HepG2 (cell line): ENCODE data around the gene FAM229B. TPM values are rescaled to one million over a fixed set of nuclear protein-coding genes. Genes with fewer than 3 reads are reported as not detected.
A peak's percentile ranks its signal among the peaks of the same experiment; 100 is the strongest.

Experiments used
- ARID2 ChIP-seq: sonication (generic); formaldehyde crosslinking; IDR thresholded peaks from 2 replicates; pipeline ENCODE4 v1.8.1; 2022; ENCODE audit warnings: mild to moderate bottlenecking, missing genetic modification reagents, borderline replicate concordance
- ATF3 ChIP-seq: sonication (generic); formaldehyde crosslinking; IDR thresholded peaks from 2 replicates; pipeline ENCODE4 v1.4.0; 2020; ENCODE audit warnings: missing genetic modification reagents
- CEBPG ChIP-seq: IDR thresholded peaks from 2 replicates; pipeline ENCODE4 v1.6.1; 2016
- FOXA1 ChIP-seq, 2 experiments: fragments of 450-650 bp in 1 of 2; sonication (generic) in 1 of 2; formaldehyde crosslinking in 1 of 2; IDR thresholded peaks; 2 replicates each; pipeline versions ENCODE4 v1.4.0 to v1.6.1; 2016 to 2020; ENCODE audit warnings: missing genetic modification reagents in 1 of 2
- HNF1B ChIP-seq: sonication (generic); formaldehyde crosslinking; IDR thresholded peaks from 2 replicates; pipeline ENCODE4 v1.5.1; 2020; ENCODE audit warnings: mild to moderate bottlenecking, moderate library complexity, missing genetic modification reagents
- ISL2 ChIP-seq: sonication (generic); formaldehyde crosslinking; IDR thresholded peaks from 2 replicates; pipeline ENCODE4 v1.5.0; 2020; ENCODE audit warnings: missing genetic modification reagents
- KDM5B ChIP-seq: sonication (generic); formaldehyde crosslinking; IDR thresholded peaks from 2 replicates; pipeline ENCODE4 v1.4.0; 2020; ENCODE audit warnings: missing genetic modification reagents, mild to moderate bottlenecking, borderline replicate concordance
- NR2F2 ChIP-seq: IDR thresholded peaks from 2 replicates; pipeline ENCODE4 v1.6.1; 2012; ENCODE audit warnings: low read depth, inconsistent platforms, borderline replicate concordance
- SNAPC2 ChIP-seq: sonication (generic); formaldehyde crosslinking; IDR thresholded peaks from 2 replicates; pipeline ENCODE4 v1.8.1; 2022; ENCODE audit warnings: mild to moderate bottlenecking, missing genetic modification reagents
- ZNF101 ChIP-seq: sonication (generic); formaldehyde crosslinking; IDR thresholded peaks from 2 replicates; pipeline ENCODE4 v1.4.0; 2020; ENCODE audit warnings: mild to moderate bottlenecking, low read depth, missing genetic modification reagents, borderline replicate concordance
- ZNF143 ChIP-seq: sonication (generic); formaldehyde crosslinking; IDR thresholded peaks from 2 replicates; pipeline ENCODE4 v1.4.0; 2020; ENCODE audit warnings: missing genetic modification reagents
- ZNF382 ChIP-seq: sonication (generic); formaldehyde crosslinking; IDR thresholded peaks from 2 replicates; pipeline ENCODE4 v1.5.0; 2020; ENCODE audit warnings: missing genetic modification reagents, mild to moderate bottlenecking, borderline replicate concordance
- ZNF557 ChIP-seq: sonication (generic); formaldehyde crosslinking; IDR thresholded peaks from 2 replicates; pipeline ENCODE4 v1.4.0; 2020; ENCODE audit warnings: missing genetic modification reagents
- ZNF562 ChIP-seq: sonication (generic); formaldehyde crosslinking; IDR thresholded peaks from 2 replicates; pipeline ENCODE4 v1.8.0; 2022; ENCODE audit warnings: missing genetic modification reagents, borderline replicate concordance
- ZNF660 ChIP-seq: sonication (generic); formaldehyde crosslinking; IDR thresholded peaks from 2 replicates; pipeline ENCODE4 v1.5.1; 2020; ENCODE audit warnings: mild to moderate bottlenecking, low read depth, missing genetic modification reagents, borderline replicate concordance
- ZNF710 ChIP-seq: sonication (generic); formaldehyde crosslinking; IDR thresholded peaks from 2 replicates; pipeline ENCODE4 v1.5.0; 2020; ENCODE audit warnings: mild to moderate bottlenecking, missing genetic modification reagents, borderline replicate concordance
- ZNF737 ChIP-seq: sonication (generic); formaldehyde crosslinking; IDR thresholded peaks from 2 replicates; pipeline ENCODE4 v1.5.0; 2020; ENCODE audit warnings: missing genetic modification reagents, mild to moderate bottlenecking, borderline replicate concordance
- ZNF746 ChIP-seq: sonication (generic); formaldehyde crosslinking; IDR thresholded peaks from 2 replicates; pipeline ENCODE4 v1.8.0; 2022; ENCODE audit warnings: mild to moderate bottlenecking, missing genetic modification reagents
- ZNF816 ChIP-seq: sonication (generic); formaldehyde crosslinking; IDR thresholded peaks from 2 replicates; pipeline ENCODE4 v1.8.0; 2022; ENCODE audit warnings: missing genetic modification reagents, mild to moderate bottlenecking, borderline replicate concordance
- ZNF841 ChIP-seq: sonication (generic); formaldehyde crosslinking; IDR thresholded peaks from 2 replicates; pipeline ENCODE4 v1.8.1; 2023; ENCODE audit warnings: missing genetic modification reagents, borderline replicate concordance
- polyA plus RNA-seq, 8 experiments: library from polyadenylated mRNA; depleted of rRNA in 3 of 8; stranded (reverse) in 7 of 8; unstranded in 1 of 8; fragments of >200 nt; fragmentation: Illumina TruSeq in 4 of 8; extraction: Trizol in 4 of 8; gene quantifications; 2 replicates each; pipeline versions ENCODE4 v1.2.1 to v1.2.3, GENCODE V29; 2011 to 2016; ENCODE audit warnings: low read depth in 4 of 8, missing spikeins in 1 of 8, mixed read lengths in 1 of 8; ENCODE audit not compliant: insufficient read depth in 1 of 8
- total RNA-seq, 5 experiments: library from RNA; depleted of rRNA; stranded (reverse); fragments of >200 nt; fragmentation: Illumina TruSeq; extraction: Trizol; gene quantifications; 2 replicates each; pipeline ENCODE4 v1.2.3, GENCODE V29; 2016; ENCODE audit warnings: low read depth in 1 of 5
- TF ChIP-seq, protein P1 (sequence below): sonication (generic); formaldehyde crosslinking; IDR thresholded peaks from 2 replicates; pipeline ENCODE4 v1.5.0; 2020; ENCODE audit warnings: missing genetic modification reagents
- TF ChIP-seq, protein P2 (sequence below): sonication (generic); formaldehyde crosslinking; IDR thresholded peaks from 2 replicates; pipeline ENCODE4 v1.9.0; 2021; ENCODE audit warnings: missing genetic modification reagents, mild to moderate bottlenecking, borderline replicate concordance

The FAM229B gene
- total and polyA plus RNA-seq, 2 of the 13 experiments (the other 11 are each of a cell fraction or from before 2014, with no cell fraction given): 11.3 to 19.5 TPM

DNA sequence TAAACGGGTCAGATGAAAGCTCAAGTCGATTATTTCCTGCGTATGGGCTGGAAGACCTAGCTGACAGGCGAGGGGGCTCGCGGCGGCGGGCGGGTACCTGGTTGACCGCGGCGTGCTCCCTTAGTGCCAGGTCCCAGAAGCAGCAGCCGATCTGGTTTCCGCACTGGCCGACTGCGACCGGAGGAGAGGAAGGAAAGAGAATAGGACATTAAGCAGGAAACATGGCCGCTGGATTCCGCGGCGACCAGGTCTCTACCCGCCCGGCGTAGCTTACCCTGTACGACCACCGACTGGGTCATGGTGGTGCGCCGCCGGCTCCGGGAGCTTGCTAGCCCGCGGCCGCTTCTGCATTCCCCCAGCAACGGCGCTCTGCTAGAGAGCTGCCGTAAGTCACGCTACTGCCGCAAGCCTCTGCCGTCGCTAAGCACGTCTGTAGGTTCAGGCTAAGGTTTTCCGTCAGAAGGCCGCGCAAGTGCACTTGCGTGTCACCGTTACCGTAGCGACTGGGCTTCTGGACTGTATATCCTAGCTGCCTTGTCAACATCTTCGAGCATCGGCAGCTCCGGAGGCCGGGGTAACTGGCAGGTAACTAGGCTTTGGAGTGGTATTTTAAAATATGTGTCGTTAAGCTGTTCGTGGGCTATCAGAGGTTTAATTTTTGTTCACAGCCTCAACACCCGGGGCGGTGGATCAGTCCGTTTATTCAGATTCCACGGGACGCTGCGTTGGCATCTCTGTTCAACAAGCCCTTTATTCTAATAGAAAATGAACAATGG, at the start of gene FAM229B, which contains the start of gene TUBE1 (continued):
- TF ChIP-seq HNF1B (CRISPR knock-in tag): peak; percentile 51; the same call in 1 of the 2 replicates
- TF ChIP-seq ZNF382 (CRISPR knock-in tag): no peak
- TF ChIP-seq, protein P1, sequence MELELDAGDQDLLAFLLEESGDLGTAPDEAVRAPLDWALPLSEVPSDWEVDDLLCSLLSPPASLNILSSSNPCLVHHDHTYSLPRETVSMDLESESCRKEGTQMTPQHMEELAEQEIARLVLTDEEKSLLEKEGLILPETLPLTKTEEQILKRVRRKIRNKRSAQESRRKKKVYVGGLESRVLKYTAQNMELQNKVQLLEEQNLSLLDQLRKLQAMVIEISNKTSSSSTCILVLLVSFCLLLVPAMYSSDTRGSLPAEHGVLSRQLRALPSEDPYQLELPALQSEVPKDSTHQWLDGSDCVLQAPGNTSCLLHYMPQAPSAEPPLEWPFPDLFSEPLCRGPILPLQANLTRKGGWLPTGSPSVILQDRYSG (CRISPR knock-in tag): 0 out of 2 replicates have a peak, but pooled peaks have one; percentile 58
- TF ChIP-seq NR2F2: peak; percentile 8; the same call in 1 of the 2 replicates
- no peak for TF ChIP-seq ZNF737 (CRISPR knock-in tag)
- TF ChIP-seq ZNF101: no peak
- no peak for TF ChIP-seq ZNF841 (CRISPR knock-in tag)
- no peak for TF ChIP-seq ATF3 (CRISPR knock-in tag)
- 0 out of 2 replicates have a peak, but pooled peaks have one; percentile 49 for TF ChIP-seq ISL2 (CRISPR knock-in tag)
- TF ChIP-seq ZNF660: 0 out of 2 replicates have a peak, but pooled peaks have one; percentile 31
- TF ChIP-seq CEBPG (CRISPR knock-in tag): peak; percentile 16; the same call in 1 of the 2 replicates
- TF ChIP-seq KDM5B: peak; percentile 96
- TF ChIP-seq ZNF143: peak; percentile 51; the same call in 1 of the 2 replicates
- TF ChIP-seq SNAPC2 (CRISPR knock-in tag): 0 out of 2 replicates have a peak, but pooled peaks have one; percentile 76
- no peak for TF ChIP-seq ZNF557 (CRISPR knock-in tag)
- no peak for TF ChIP-seq ZNF746
- TF ChIP-seq, protein P2, sequence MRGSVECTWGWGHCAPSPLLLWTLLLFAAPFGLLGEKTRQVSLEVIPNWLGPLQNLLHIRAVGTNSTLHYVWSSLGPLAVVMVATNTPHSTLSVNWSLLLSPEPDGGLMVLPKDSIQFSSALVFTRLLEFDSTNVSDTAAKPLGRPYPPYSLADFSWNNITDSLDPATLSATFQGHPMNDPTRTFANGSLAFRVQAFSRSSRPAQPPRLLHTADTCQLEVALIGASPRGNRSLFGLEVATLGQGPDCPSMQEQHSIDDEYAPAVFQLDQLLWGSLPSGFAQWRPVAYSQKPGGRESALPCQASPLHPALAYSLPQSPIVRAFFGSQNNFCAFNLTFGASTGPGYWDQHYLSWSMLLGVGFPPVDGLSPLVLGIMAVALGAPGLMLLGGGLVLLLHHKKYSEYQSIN: no peak
- TF ChIP-seq ARID2 (CRISPR knock-in tag): peak; percentile 94; the same call in 1 of the 2 replicates
- no peak for TF ChIP-seq FOXA1 (IDR thresholded peaks at IDR 0.05)
- TF ChIP-seq FOXA1 (CRISPR knock-in tag; IDR thresholded peaks at IDR 0.05): peak; percentile 66
- no peak for TF ChIP-seq ZNF562 (CRISPR knock-in tag)
- TF ChIP-seq ZNF710 (CRISPR knock-in tag): peak; percentile 83
- no peak for TF ChIP-seq ZNF816 (CRISPR knock-in tag)
